Head of caudate nucleus (tissue), 42 donors: ENCODE measurements around the gene TUT1.

Experiments
- DNase-seq, 42 donors: peaks; one replicate each; pipeline versions ENCODE4 v3.0.0 to v3.0.0-alpha.2; 2020 to 2021; ENCODE audit warnings: mixed read lengths in 7 of 42
- intact Hi-C: fragments of 100-400 bp; cut with DNase I; formaldehyde crosslinking; loops from one replicate; pipeline ENCODE4 v1.15.0; 2022

Gene TUT1

GRCh38 chr11:62605902-62606301, 14.6 kb upstream of the TUT1 start:
- intact Hi-C loops = no loop called here
- no peak for DNase-seq

GRCh38 chr11:62605467-62605866, 14.1 kb upstream of the TUT1 start:
- DNase-seq = no peak
- intact Hi-C loops = no loop called here

- DNase-seq = peak in 7 of 42 donors; percentile 25 to 51 (median 33)
- intact Hi-C loops = no loop called here
These were observed 13.3 kb upstream of the TUT1 start for GRCh38 chr11:62604460-62605120.

GRCh38 chr11:62603776-62604299, 12.5 kb upstream of the TUT1 start:
- no peak for DNase-seq
- intact Hi-C loops = no loop called here

GRCh38 chr11:62603072-62603408, 11.7 kb upstream of the TUT1 start:
- DNase-seq = peak in 1 of 42 donors; percentile 22
- intact Hi-C loops = no loop called here

GRCh38 chr11:62602141-62603071, 11.1 kb upstream of the TUT1 start:
- peak; percentile 22 to 88 (median 69) for DNase-seq
- intact Hi-C loops = no loop called here

GRCh38 chr11:62601372-62602140, 10.2 kb upstream of the TUT1 start, which contains the start of gene MTA2:
TSS of gene MTA2 (minus strand) at chr11:62601865. CDS start at chr11:62601450, 415 bp downstream.
- DNase-seq = peak; percentile 88 to 99 (median 96)
- intact Hi-C loops = no loop called here

GRCh38 chr11:62601122-62601371, 9.7 kb upstream of the TUT1 start:
- DNase-seq = peak in 22 of 42 donors; percentile 32 to 73 (median 52)
- intact Hi-C loops = no loop called here

GRCh38 chr11:62600367-62601121, 9.2 kb upstream of the TUT1 start:
- DNase-seq = no peak
- intact Hi-C loops = no loop called here

GRCh38 chr11:62599901-62600300, 8.6 kb upstream of the TUT1 start:
- DNase-seq = no peak
- intact Hi-C loops = loop anchor here (10.0 kb wide), 1 partner anchor 235 kb away; the partner anchor contains the start of genes STX5, TEX54 and WDR74

- DNase-seq = peak; percentile 63 to 94 (median 86)
- intact Hi-C loops = loop anchor here (10.0 kb wide), 1 partner anchor 236 kb away; the partner anchor contains the start of genes STX5, TEX54 and WDR74
These were observed 7.9 kb upstream of the TUT1 start for GRCh38 chr11:62599069-62599696.

- intact Hi-C loops = loop anchor here (10.0 kb wide), 1 partner anchor 240 kb away; the partner anchor contains the start of genes STX5, TEX54 and WDR74
- no peak for DNase-seq
These were observed 3.8 kb upstream of the TUT1 start for GRCh38 chr11:62595124-62595523.

- DNase-seq = peak; percentile 72 to 92 (median 82)
These were observed 2.2 kb upstream of the TUT1 start for GRCh38 chr11:62593434-62594044.

GRCh38 chr11:62592989-62593421, 1.7 kb upstream of the TUT1 start:
- DNase-seq = peak in 36 of 42 donors; percentile 30 to 80 (median 59)
- intact Hi-C loops = loop anchor here (5.0 to 10.0 kb wide), 2 partner anchors 84 to 242 kb away; partner anchors contain the start of genes STX5, TEX54, UBXN1 and WDR74

More at GRCh38 chr11:62593434-62594044, 2.2 kb upstream of the TUT1 start:
- intact Hi-C loops = loop anchor here (5.0 to 10.0 kb wide), 2 partner anchors 84 to 241 kb away; partner anchors contain the start of genes STX5, TEX54, UBXN1 and WDR74

GRCh38 chr11:62592146-62592815, 958 bp upstream of the TUT1 start:
- intact Hi-C loops = loop anchor here (5.0 to 10.0 kb wide), 2 partner anchors 85 to 243 kb away; partner anchors contain the start of genes STX5, TEX54, UBXN1 and WDR74

GRCh38 chr11:62588966-62589637, 2.2 kb downstream of the TUT1 start:
- DNase-seq = peak in 30 of 42 donors; percentile 26 to 80 (median 50)
- intact Hi-C loops = no loop called here

More at GRCh38 chr11:62592146-62592815, 958 bp upstream of the TUT1 start:
- no peak for DNase-seq
